IPS-18a (cell line): Measurements from ENCODE around the gene DDAH1.

Experiments used
- H3K27ac ChIP-seq: one replicate; pipeline ENCODE4 v1.5.1; 2013; ENCODE audit warnings: low read length
- H3K27me3 ChIP-seq: one replicate; pipeline ENCODE4 v1.6.1; 2013; ENCODE audit warnings: mild to moderate bottlenecking, low read length; ENCODE audit not compliant: control insufficient read depth, insufficient read depth
- H3K36me3 ChIP-seq: one replicate; pipeline ENCODE4 v1.6.1; 2013; ENCODE audit warnings: low read depth, low read length; ENCODE audit not compliant: control insufficient read depth
- H3K4me1 ChIP-seq: one replicate; pipeline ENCODE4 v1.6.1; 2013; ENCODE audit warnings: low read depth, low read length; ENCODE audit not compliant: control insufficient read depth
- H3K4me3 ChIP-seq: one replicate; pipeline ENCODE4 v1.5.1; 2013; ENCODE audit warnings: low read length
- H3K9ac ChIP-seq: one replicate; pipeline ENCODE4 v1.6.1; 2013; ENCODE audit warnings: mild to moderate bottlenecking, low read length, moderate library complexity
- H3K9me3 ChIP-seq: one replicate; pipeline ENCODE4 v1.6.1; 2013; ENCODE audit warnings: low read depth, low read length; ENCODE audit not compliant: control insufficient read depth

Gene DDAH1

GRCh38 chr1:85452948-85453347 lies 12.0 kb downstream of the DDAH1 start:
- no peak overlapping the region for H3K9ac ChIP-seq
- no peak overlapping the region for H3K27ac ChIP-seq
- no peaks in the 10 kb centered on the region for H3K4me1 ChIP-seq
- no peak overlapping the region for H3K4me3 ChIP-seq
- H3K36me3 ChIP-seq, result no peaks in the 10 kb centered on the region
- no peaks in the 10 kb centered on the region for H3K9me3 ChIP-seq
- H3K27me3 ChIP-seq, result no peaks in the 10 kb centered on the region

- Histone ChIP-seq H3K4me1 (peaks cover 11% of the 10 kb centered on the region), H3K4me3 (no peak overlapping the region), H3K9ac (no peak overlapping the region), H3K36me3 (no peaks in the 10 kb centered on the region), H3K27me3 (no peaks in the 10 kb centered on the region), H3K9me3 (no peaks in the 10 kb centered on the region), H3K27ac (no peak overlapping the region)
These were observed 13.6 kb downstream of the DDAH1 start for GRCh38 chr1:85451236-85451830.

GRCh38 chr1:85450832-85451231 lies 14.1 kb downstream of the DDAH1 start:
- Histone ChIP-seq H3K36me3 (no peaks in the 10 kb centered on the region), H3K4me1 (peaks cover 14% of the 10 kb centered on the region), H3K9me3 (no peaks in the 10 kb centered on the region), H3K27me3 (no peaks in the 10 kb centered on the region), H3K9ac (no peak overlapping the region), H3K4me3 (no peak overlapping the region), H3K27ac (no peak overlapping the region)

- H3K27me3 ChIP-seq, result no peaks in the 10 kb centered on the region
- H3K4me3 ChIP-seq, result no peak overlapping the region
- peaks cover 14% of the 10 kb centered on the region for H3K4me1 ChIP-seq
- H3K36me3 ChIP-seq, result no peaks in the 10 kb centered on the region
- H3K27ac ChIP-seq, result no peak overlapping the region
- no peak overlapping the region for H3K9ac ChIP-seq
- H3K9me3 ChIP-seq, result no peaks in the 10 kb centered on the region
These were observed 15.6 kb downstream of the DDAH1 start for GRCh38 chr1:85449356-85449755.

GRCh38 chr1:85448358-85448757 lies 16.6 kb downstream of the DDAH1 start:
- Histone ChIP-seq H3K9me3 (no peaks in the 10 kb centered on the region), H3K36me3 (no peaks in the 10 kb centered on the region), H3K4me1 (peaks cover 14% of the 10 kb centered on the region), H3K9ac (no peak overlapping the region), H3K4me3 (no peak overlapping the region), H3K27ac (no peak overlapping the region), H3K27me3 (no peaks in the 10 kb centered on the region)

- no peak overlapping the region for H3K27ac ChIP-seq
- H3K9me3 ChIP-seq, result no peaks in the 10 kb centered on the region
- no peak overlapping the region for H3K9ac ChIP-seq
- no peaks in the 10 kb centered on the region for H3K36me3 ChIP-seq
- peaks cover 14% of the 10 kb centered on the region for H3K4me1 ChIP-seq
- H3K4me3 ChIP-seq, result no peak overlapping the region
- no peaks in the 10 kb centered on the region for H3K27me3 ChIP-seq
These were observed 17.7 kb downstream of the DDAH1 start for GRCh38 chr1:85447006-85447943.

- Histone ChIP-seq H3K9me3 (no peaks in the 10 kb centered on the region), H3K4me3 (no peak overlapping the region), H3K9ac (no peak overlapping the region), H3K36me3 (no peaks in the 10 kb centered on the region), H3K4me1 (peaks cover 14% of the 10 kb centered on the region), H3K27ac (no peak overlapping the region), H3K27me3 (no peaks in the 10 kb centered on the region)
These were observed 19.1 kb downstream of the DDAH1 start for GRCh38 chr1:85445906-85446305.

GRCh38 chr1:85444381-85444780 lies 20.6 kb downstream of the DDAH1 start:
- Histone ChIP-seq H3K9me3 (no peaks in the 10 kb centered on the region), H3K36me3 (no peaks in the 10 kb centered on the region), H3K27me3 (no peaks in the 10 kb centered on the region), H3K4me1 (peaks cover 14% of the 10 kb centered on the region), H3K4me3 (no peak overlapping the region), H3K9ac (no peak overlapping the region), H3K27ac (no peak overlapping the region)

GRCh38 chr1:85440612-85441011 lies 24.3 kb downstream of the DDAH1 start:
- no peak overlapping the region for H3K27ac ChIP-seq

GRCh38 chr1:85438353-85438752 lies 26.6 kb downstream of the DDAH1 start:
- Histone ChIP-seq H3K4me1 (peaks cover 11% of the 10 kb centered on the region), H3K27ac (no peak overlapping the region), H3K4me3 (no peak overlapping the region), H3K36me3 (no peaks in the 10 kb centered on the region), H3K27me3 (no peaks in the 10 kb centered on the region), H3K9ac (no peak overlapping the region), H3K9me3 (no peaks in the 10 kb centered on the region)

More at GRCh38 chr1:85440612-85441011, 24.3 kb downstream of the DDAH1 start:
- peaks cover 11% of the 10 kb centered on the region for H3K4me1 ChIP-seq
- no peak overlapping the region for H3K9ac ChIP-seq
- no peaks in the 10 kb centered on the region for H3K9me3 ChIP-seq
- H3K27me3 ChIP-seq, result no peaks in the 10 kb centered on the region
- no peak overlapping the region for H3K4me3 ChIP-seq
- no peaks in the 10 kb centered on the region for H3K36me3 ChIP-seq

GRCh38 chr1:85437139-85437538 lies 27.8 kb downstream of the DDAH1 start:
- Histone ChIP-seq H3K27me3 (no peaks in the 10 kb centered on the region), H3K27ac (no peak overlapping the region), H3K9me3 (no peaks in the 10 kb centered on the region), H3K9ac (no peak overlapping the region), H3K4me1 (peaks cover 11% of the 10 kb centered on the region), H3K36me3 (no peaks in the 10 kb centered on the region), H3K4me3 (no peak overlapping the region)

- H3K27ac ChIP-seq, result no peak overlapping the region
- H3K4me3 ChIP-seq, result no peak overlapping the region
- H3K9ac ChIP-seq, result no peak overlapping the region
These were observed 31.9 kb downstream of the DDAH1 start for GRCh38 chr1:85433096-85433495.

More at GRCh38 chr1:85433096-85433495, 31.9 kb downstream of the DDAH1 start:
- Histone ChIP-seq H3K4me1 (peaks cover 6% of the 10 kb centered on the region), H3K27me3 (no peaks in the 10 kb centered on the region), H3K9me3 (no peaks in the 10 kb centered on the region), H3K36me3 (no peaks in the 10 kb centered on the region)
